ENCODE results near the gene TSEN34. TPM values are rescaled to one million over a fixed set of nuclear protein-coding genes. Genes with fewer than 3 reads are reported as not detected.

Gene TSEN34
- 92.1 and 103 TPM in 2 replicates for total RNA-seq

GRCh38 chr19:54191011-54191810 lies at the start of gene TSEN34:
TSS of gene TSEN34 (plus strand) at chr19:54191308. CDS start at chr19:54191365, 57 bp downstream.

GRCh38 chr19:54159352-54160181 lies 31.5 kb upstream of the TSEN34 start, which contains the start of gene LENG1:
TSS of gene LENG1 (minus strand) at chr19:54159721. CDS start at chr19:54159695, 26 bp downstream.

GRCh38 chr19:54172471-54173358 lies 18.4 kb upstream of the TSEN34 start, which contains the start of gene TMC4:
TSS of gene TMC4 (minus strand) at chr19:54173160. CDS start at chr19:54173117, 43 bp downstream.

GRCh38 chr19:54189145-54189734 lies 1.9 kb upstream of the TSEN34 start, which contains the start of gene MBOAT7:
TSS of gene MBOAT7 (minus strand) at chr19:54189580. CDS start at chr19:54188508, 1,072 bp downstream.

GRCh38 chr19:54222474-54223276 lies 31.6 kb downstream of the TSEN34 start, which contains the start of gene LILRB3:
TSS of gene LILRB3 (minus strand) at chr19:54223007. CDS start at chr19:54222976, 31 bp downstream.

GRCh38 chr19:54242646-54243045 lies 51.5 kb downstream of the TSEN34 start, which contains the start of gene LILRA6:
TSS of gene LILRA6 (minus strand) at chr19:54242790.

Other genes starting within 250 kb of the TSEN34 start
- 0.15 and 0.20 TPM in 2 replicates for gene CACNG8, start 228.4 kb upstream of the TSEN34 start, total RNA-seq
- 3.9 and 4.9 TPM in 2 replicates for gene CACNG6, start 199.7 kb upstream of the TSEN34 start, total RNA-seq
- not detected in 2 replicates for gene VSTM1, start 127.4 kb upstream of the TSEN34 start, total RNA-seq
- not detected in 2 replicates for gene TARM1, start 109.9 kb upstream of the TSEN34 start, total RNA-seq
- gene OSCAR, start 90.5 kb upstream of the TSEN34 start, total RNA-seq: not detected in 2 replicates
- 25.6 and 46.0 TPM in 2 replicates for gene NDUFA3, start 88.5 kb upstream of the TSEN34 start, total RNA-seq
- 57.4 and 58.0 TPM in 2 replicates for gene TFPT, start 75.7 kb upstream of the TSEN34 start, total RNA-seq
- gene PRPF31, start 75.6 kb upstream of the TSEN34 start, total RNA-seq: 107 and 123 TPM in 2 replicates
- gene CNOT3, start 53.5 kb upstream of the TSEN34 start, total RNA-seq: 11.1 and 15.0 TPM in 2 replicates
- 5.9 and 9.5 TPM in 2 replicates for gene LENG1, start 31.6 kb upstream of the TSEN34 start, total RNA-seq
- gene TMC4, start 18.1 kb upstream of the TSEN34 start, total RNA-seq: not detected in 2 replicates
- gene MBOAT7, start 1.7 kb upstream of the TSEN34 start, total RNA-seq: 176 and 214 TPM in 2 replicates
- 2,166 and 2,183 TPM in 2 replicates for gene RPS9, start 9.6 kb downstream of the TSEN34 start, total RNA-seq
- not detected in 2 replicates for gene LILRB3, start 31.7 kb downstream of the TSEN34 start, total RNA-seq
- not detected in 2 replicates for gene LILRA6, start 51.5 kb downstream of the TSEN34 start, total RNA-seq
- gene LILRB5, start 66.0 kb downstream of the TSEN34 start, total RNA-seq: not detected in 2 replicates
- not detected in 2 replicates for gene LILRB2, start 89.8 kb downstream of the TSEN34 start, total RNA-seq
- not detected in 2 replicates for gene LILRA5, start 121.9 kb downstream of the TSEN34 start, total RNA-seq
- not detected in 2 replicates for gene LILRA4, start 147.9 kb downstream of the TSEN34 start, total RNA-seq
- not detected in 2 replicates for gene LAIR1, start 173.6 kb downstream of the TSEN34 start, total RNA-seq
- not detected in 2 replicates for gene TTYH1, start 224.2 kb downstream of the TSEN34 start, total RNA-seq